Left lung (tissue), 10 donors: ENCODE data around the gene HUWE1. TPM values are rescaled to one million over a fixed set of nuclear protein-coding genes. Genes with fewer than 3 reads are reported as not detected.

ENCODE experiments used
- ATAC-seq: fragments of 200-7000 bp; cut with Tn5 transposase; one replicate; pipeline ENCODE4 v1.9.1; 2020; ENCODE audit warnings: moderate library complexity
- DNase-seq, 4 donors: peaks; one replicate each; pipeline ENCODE4 v3.0.0-alpha.2; 2013 to 2020
- H3K27ac ChIP-seq, 2 donors: fragments of 200-600 bp; sonication (generic) in 1 of 2; one replicate each; pipeline versions ENCODE4 v1.5.0 to v1.8.0; 2020 to 2021
- H3K27me3 ChIP-seq, 2 donors: fragments of 200-600 bp; sonication (generic) in 1 of 2; one replicate each; pipeline versions ENCODE4 v1.5.0 to v1.8.0; 2020 to 2021
- H3K36me3 ChIP-seq, 2 donors: fragments of 200-600 bp; sonication (generic) in 1 of 2; one replicate each; pipeline versions ENCODE4 v1.5.0 to v1.8.0; 2020 to 2021
- H3K4me1 ChIP-seq, 2 donors: fragments of 200-600 bp; one replicate each; pipeline ENCODE4 v1.8.0; 2021
- H3K4me3 ChIP-seq, 2 donors: fragments of 200-600 bp; sonication (generic) in 1 of 2; one replicate each; pipeline versions ENCODE4 v1.5.0 to v1.8.0; 2020 to 2021; ENCODE audit warnings: mild to moderate bottlenecking in 1 of 2
- H3K9me3 ChIP-seq, 2 donors: fragments of 200-600 bp; sonication (generic) in 1 of 2; one replicate each; pipeline versions ENCODE4 v1.5.0 to v1.8.0; 2020 to 2021
- intact Hi-C, 2 donors: fragments of 100-400 bp; cut with DNase I; formaldehyde crosslinking; loops; one replicate each; pipeline versions ENCODE4 v1.11.2 to v1.14.2; 2022
- polyA plus RNA-seq, 6 donors: library from polyadenylated mRNA; unstranded; fragments of 120-200 nt; gene quantifications; one replicate each; pipeline ENCODE4 v1.2.1, GENCODE V29; 2013; ENCODE audit not compliant: insufficient read length in 6 of 6
- total RNA-seq, 2 donors: library from RNA; stranded (reverse); fragmentation: NEBNext Ultra II Directional; extraction: Animal tissue kit (Norgen Biotek cat#: 25700); gene quantifications; one replicate each; pipeline ENCODE4 v1.2.1, GENCODE V29; 2021
- TF ChIP-seq, protein P1 (sequence below), 2 donors: fragments of 200-600 bp; sonication (generic) in 1 of 2; IDR thresholded peaks; one replicate each; pipeline versions ENCODE4 v1.5.0 to v1.8.0; 2021; ENCODE audit warnings: antibody characterized with exemption in 2 of 2
- donor health status: DM: no; HTN: yes; CAD: no.
- donor health status: DM: no; HTN: no; CAD: no.

The HUWE1 gene
- total and polyA plus RNA-seq, 8 donors, result 138 to 200 (median 152) TPM

DNA sequence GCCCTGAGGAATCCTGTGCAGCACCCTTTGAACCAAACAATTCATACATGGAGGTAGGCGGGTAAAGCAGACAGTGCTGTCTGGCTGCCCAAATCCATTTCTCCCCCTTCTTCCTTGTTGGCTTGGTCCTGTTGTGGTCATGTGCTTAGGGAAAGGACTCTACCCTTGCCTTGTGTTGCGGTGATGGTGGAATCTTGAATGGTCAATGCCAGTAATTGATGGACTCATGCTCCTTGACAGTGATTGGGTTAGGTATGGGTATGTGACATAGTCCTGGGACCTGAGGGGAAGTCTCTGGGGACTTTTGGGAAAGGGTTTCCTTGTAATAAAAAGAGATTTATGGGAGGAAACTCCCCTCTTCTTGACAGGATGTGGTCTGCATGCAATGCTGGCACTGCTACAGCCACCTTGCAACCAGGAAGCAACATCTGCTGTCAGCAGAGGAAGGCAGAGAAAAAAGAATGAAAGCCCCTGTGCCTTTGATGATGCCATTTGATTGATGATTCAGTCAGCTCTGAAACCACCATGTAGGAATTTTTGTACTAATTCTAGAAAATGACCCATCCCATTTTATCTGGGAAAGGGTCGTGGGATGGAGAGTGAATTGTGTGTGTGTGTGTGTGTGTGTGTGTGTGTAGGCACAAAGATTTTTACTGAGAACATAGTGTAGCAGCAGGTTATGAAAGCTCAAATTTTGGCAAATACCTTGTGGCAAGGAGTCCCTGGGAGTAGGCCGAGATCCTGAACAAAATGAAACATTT, 30.0 kb upstream of the HUWE1 start:
- Histone ChIP-seq H3K36me3 (no peaks in the 10 kb centered on the region), H3K27me3 (no peaks in the 10 kb centered on the region), H3K27ac (no peak overlapping the region), H3K4me1 (no peaks in the 10 kb centered on the region), H3K9me3 (no peaks in the 10 kb centered on the region), H3K4me3 (no peak overlapping the region)
- intact Hi-C loops, result no loop called here
- DNase-seq, result peak in 1 of 4 donors; percentile 2
- ATAC-seq, result no peak
- TF ChIP-seq, protein P1, sequence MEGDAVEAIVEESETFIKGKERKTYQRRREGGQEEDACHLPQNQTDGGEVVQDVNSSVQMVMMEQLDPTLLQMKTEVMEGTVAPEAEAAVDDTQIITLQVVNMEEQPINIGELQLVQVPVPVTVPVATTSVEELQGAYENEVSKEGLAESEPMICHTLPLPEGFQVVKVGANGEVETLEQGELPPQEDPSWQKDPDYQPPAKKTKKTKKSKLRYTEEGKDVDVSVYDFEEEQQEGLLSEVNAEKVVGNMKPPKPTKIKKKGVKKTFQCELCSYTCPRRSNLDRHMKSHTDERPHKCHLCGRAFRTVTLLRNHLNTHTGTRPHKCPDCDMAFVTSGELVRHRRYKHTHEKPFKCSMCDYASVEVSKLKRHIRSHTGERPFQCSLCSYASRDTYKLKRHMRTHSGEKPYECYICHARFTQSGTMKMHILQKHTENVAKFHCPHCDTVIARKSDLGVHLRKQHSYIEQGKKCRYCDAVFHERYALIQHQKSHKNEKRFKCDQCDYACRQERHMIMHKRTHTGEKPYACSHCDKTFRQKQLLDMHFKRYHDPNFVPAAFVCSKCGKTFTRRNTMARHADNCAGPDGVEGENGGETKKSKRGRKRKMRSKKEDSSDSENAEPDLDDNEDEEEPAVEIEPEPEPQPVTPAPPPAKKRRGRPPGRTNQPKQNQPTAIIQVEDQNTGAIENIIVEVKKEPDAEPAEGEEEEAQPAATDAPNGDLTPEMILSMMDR (IDR thresholded peaks at IDR 0.05), result no peak

DNA sequence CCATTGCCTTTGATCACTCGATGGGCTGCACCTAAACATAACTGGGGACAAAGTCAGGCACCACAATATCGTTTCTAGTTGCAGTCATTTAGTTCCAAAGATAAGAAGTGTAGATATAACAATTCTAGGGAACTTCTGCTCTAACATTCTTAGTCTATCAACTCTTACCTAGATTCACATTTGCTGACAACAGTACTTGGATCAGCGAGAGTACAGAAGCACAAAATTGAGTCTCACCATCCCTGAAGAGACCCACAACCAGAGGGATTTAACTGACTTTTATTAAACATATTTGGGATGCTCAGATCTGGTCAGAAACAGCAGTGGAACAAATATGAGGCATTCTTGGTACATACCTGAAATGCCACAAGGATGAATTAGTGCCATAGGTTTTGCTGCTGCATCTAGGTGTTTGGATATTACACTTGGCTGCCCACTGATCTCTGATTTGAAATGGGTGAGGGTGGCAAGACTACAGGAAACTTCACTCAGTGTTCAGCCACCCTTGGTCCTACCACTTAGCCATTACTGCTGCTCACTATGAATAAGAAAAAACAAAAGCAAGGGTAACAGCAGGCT, 28.9 kb upstream of the HUWE1 start:
- Histone ChIP-seq H3K4me1 (no peaks in the 10 kb centered on the region), H3K4me3 (no peak overlapping the region), H3K36me3 (no peaks in the 10 kb centered on the region), H3K27me3 (no peaks in the 10 kb centered on the region), H3K27ac (no peak overlapping the region), H3K9me3 (no peaks in the 10 kb centered on the region)
- intact Hi-C loops, result no loop called here
- no peak for DNase-seq
- TF ChIP-seq, protein P1 (IDR thresholded peaks at IDR 0.05), result no peak
- ATAC-seq, result no peak

DNA sequence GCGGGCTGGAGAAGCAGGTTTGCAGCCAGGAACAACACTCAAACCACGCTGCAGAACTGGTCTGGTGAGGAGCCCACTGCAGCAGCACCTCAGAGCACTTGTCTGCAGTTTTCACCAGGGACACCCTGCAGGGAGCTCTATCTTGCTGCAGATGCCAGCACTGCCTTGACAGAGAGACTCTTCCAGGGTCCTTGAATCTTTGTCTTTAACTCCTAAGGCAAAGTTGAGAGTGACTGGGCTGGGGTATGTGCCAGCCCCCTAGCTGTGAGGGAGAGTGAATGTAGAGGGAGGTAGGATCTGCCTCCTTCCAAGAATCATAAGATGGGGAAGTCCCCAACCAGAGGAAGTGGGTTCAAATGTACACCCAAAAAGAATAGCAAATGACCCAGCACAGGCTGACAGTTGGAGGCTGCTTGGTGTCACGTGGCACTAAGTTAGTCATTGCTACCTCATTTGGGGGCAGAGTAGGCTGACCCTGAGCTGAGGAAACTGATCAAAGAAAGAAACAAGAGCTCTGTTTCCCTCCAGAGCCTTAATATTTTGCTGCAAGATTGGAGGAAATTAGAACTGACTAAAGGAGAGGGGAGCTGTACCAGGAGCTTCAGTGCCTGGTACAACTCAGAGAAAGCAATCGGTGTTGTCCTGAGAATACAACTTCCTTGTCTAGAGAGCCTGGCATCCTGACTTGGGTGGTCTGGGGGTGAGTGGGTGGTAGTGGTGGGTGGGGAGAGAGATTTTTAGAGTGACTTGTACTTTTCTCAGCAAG, 28.2 kb upstream of the HUWE1 start:
- peak in 3 of 4 donors; percentile 5 to 39 (median 35) for DNase-seq
- Histone ChIP-seq H3K27me3 (no peaks in the 10 kb centered on the region), H3K4me3 (no peak overlapping the region), H3K27ac (no peak overlapping the region), H3K4me1 (no peaks in the 10 kb centered on the region), H3K36me3 (no peaks in the 10 kb centered on the region), H3K9me3 (no peaks in the 10 kb centered on the region)
- intact Hi-C loops, result no loop called here
- TF ChIP-seq, protein P1 (IDR thresholded peaks at IDR 0.05), result no peak
- peak; percentile 90 for ATAC-seq

DNA sequence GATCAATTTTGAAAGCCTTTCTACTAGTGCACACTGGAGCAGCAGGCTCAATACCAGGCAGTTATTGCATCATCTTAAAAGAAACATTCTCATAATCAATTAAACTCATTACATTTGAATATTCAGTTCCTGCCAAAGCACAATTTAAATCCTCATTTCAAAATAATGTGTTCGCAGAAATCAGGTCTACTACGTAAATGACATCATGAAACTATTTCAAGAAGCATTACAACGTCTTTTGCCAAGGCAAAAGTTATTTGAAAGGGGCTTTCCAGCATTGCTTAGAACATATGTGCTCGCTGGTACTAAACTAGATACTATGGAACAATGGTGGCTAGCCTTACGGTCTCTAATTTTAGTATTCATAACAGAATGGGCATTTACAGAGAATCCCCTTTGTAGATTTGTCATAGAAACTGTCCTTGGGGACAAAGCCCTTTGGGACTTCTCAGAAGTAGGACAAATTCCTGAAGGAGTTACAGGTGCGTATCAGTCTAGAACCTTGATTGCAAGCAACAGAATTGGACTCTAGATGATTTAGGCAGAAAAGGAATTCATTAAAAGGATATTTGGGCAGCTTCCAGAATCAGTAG, 27.6 kb upstream of the HUWE1 start:
- Histone ChIP-seq H3K4me3 (no peak overlapping the region), H3K36me3 (no peaks in the 10 kb centered on the region), H3K9me3 (no peaks in the 10 kb centered on the region), H3K4me1 (no peaks in the 10 kb centered on the region), H3K27ac (no peak overlapping the region), H3K27me3 (no peaks in the 10 kb centered on the region)
- DNase-seq (no peak), ATAC-seq (no peak)
- TF ChIP-seq, protein P1 (IDR thresholded peaks at IDR 0.05), result no peak
- intact Hi-C loops, result no loop called here

DNA sequence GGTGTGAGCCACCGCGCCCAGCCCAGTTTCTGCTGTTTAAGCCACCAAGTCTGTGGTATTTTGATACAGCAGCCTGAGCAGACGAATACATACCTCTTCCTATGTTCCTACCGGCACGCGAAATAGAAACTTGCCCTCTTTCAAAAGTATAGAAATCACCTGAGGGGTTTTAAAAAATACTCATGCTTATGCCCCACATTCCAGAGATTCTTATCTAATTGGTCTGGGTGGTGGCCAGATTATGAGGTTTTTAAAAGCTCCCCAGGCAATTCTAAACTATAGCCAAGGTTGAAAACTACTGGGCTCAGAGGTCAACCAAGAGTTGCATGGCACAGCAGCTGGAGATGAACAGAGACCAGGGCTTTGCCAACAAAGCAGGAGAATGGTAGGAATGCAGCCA, 24.9 kb upstream of the HUWE1 start:
- DNase-seq (no peak), ATAC-seq (no peak)
- Histone ChIP-seq H3K9me3 (no peaks in the 10 kb centered on the region), H3K27ac (no peak overlapping the region), H3K4me3 (no peak overlapping the region), H3K27me3 (no peaks in the 10 kb centered on the region), H3K36me3 (no peaks in the 10 kb centered on the region), H3K4me1 (no peaks in the 10 kb centered on the region)
- TF ChIP-seq, protein P1 (IDR thresholded peaks at IDR 0.05), result no peak
- intact Hi-C loops, result no loop called here
